Hair follicle dermal papilla cell (primary cell): Measurements from ENCODE around the gene DBX2. TPM values are rescaled to one million over a fixed set of nuclear protein-coding genes. Genes with fewer than 3 reads are reported as not detected.

Experiments
- total RNA-seq: library from RNA; depleted of rRNA; stranded (reverse); fragments of >200 nt; gene quantifications from 2 replicates; pipeline ENCODE4 v1.2.3, GENCODE V29; 2012

The DBX2 gene
- 0.12 TPM in 1 of 2 replicates, not detected in the other for total RNA-seq

DNA sequence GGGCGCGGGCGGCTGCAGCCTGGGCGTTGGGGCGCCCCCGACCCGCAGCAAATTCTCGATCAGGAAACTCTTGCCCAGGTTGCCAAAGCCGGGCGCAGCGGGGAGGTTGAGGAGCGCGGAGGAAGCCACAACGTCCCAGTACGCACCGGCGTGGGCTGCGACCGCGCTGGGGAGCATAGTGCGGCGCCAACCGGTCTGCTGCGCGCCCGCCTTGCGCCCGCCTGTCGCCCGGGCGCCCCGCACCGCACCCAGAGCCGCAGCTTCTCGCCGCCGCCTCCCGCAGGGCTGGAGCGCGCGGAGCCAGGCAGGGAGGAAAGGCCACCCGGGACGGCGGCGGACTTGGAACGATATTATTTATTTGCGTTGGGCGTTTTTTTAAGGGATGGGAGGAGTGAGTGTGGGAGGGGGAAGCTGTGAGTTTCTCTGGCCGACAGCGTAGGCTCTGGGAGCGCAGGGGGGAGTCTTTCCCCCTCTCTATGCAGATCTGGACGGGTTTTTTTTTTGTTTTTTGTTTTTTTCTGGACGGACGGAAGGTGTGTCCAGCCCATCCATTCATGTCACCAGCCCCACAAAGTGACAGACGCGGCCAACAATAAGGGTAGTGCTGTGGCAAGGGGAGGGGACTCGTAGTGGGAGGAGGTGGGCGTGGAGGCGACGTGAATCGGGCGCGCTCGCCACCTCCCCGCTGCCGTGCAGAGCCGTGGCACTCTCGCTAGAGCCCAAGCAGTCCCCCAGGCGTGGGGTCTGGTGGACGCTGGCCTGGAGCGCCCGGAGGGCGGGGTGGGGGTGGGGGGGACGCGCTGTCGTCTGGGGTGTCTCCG is at the start of gene DBX2:
Gene DBX2, minus strand, starts transcription at position 349 of the 821 bp plus-strand sequence. Its CDS starts 172 bp downstream, at position 177.

Other genes starting within 250 kb of the DBX2 start
- 0.36 TPM in 1 of 2 replicates, not detected in the other for gene NELL2, start 174.8 kb downstream of the DBX2 start, total RNA-seq
- 79.8 and 94.1 TPM in 2 replicates for gene ANO6, start 165.0 kb upstream of the DBX2 start, total RNA-seq